Measurements from ENCODE around the gene LINGO1.
A peak's percentile ranks its signal among the peaks of the same experiment; 100 is the strongest.

The LINGO1 gene

DNA sequence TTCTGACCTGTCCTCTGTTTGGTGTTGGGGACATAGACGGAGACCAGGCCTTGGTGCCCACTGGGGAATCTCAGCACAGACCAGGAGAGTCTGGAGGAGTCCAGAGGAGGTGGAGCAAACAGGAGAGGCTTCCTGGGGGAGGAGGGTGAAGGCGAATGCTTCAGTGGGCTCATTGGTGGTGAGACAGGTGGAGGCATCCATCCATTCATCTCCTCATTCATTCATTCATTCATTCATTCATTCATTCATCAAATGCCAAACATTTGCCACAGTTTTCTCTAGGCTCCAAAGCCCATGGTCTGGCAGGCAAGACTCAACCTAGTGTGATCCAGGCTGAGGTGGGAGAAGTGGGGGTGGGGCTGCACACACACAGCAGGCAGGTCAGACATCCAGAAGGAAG, 7.9 kb upstream of the LINGO1 start:
- H3K27me3 ChIP-seq (ENCODE audit: insufficient read depth, low read depth, severe bottlenecking), result no peaks in the 10 kb centered on the region
- H3K4me3 ChIP-seq (ENCODE audit: low read depth, low read length), result no peak overlapping the region
- DNase-seq, result no peak
- no peak overlapping the region for H3K27ac ChIP-seq
- H3K36me3 ChIP-seq, result no peaks in the 10 kb centered on the region
- TF ChIP-seq, protein P1, sequence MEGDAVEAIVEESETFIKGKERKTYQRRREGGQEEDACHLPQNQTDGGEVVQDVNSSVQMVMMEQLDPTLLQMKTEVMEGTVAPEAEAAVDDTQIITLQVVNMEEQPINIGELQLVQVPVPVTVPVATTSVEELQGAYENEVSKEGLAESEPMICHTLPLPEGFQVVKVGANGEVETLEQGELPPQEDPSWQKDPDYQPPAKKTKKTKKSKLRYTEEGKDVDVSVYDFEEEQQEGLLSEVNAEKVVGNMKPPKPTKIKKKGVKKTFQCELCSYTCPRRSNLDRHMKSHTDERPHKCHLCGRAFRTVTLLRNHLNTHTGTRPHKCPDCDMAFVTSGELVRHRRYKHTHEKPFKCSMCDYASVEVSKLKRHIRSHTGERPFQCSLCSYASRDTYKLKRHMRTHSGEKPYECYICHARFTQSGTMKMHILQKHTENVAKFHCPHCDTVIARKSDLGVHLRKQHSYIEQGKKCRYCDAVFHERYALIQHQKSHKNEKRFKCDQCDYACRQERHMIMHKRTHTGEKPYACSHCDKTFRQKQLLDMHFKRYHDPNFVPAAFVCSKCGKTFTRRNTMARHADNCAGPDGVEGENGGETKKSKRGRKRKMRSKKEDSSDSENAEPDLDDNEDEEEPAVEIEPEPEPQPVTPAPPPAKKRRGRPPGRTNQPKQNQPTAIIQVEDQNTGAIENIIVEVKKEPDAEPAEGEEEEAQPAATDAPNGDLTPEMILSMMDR (IDR thresholded peaks at IDR 0.05; ENCODE audit: low read depth, low read length), result no peak
- H3K9me3 ChIP-seq (ENCODE audit: severe bottlenecking), result no peaks in the 10 kb centered on the region

GRCh38 chr15:77639431-77639830, 6.7 kb upstream of the LINGO1 start:
- Histone ChIP-seq H3K9me3 (ENCODE audit: severe bottlenecking) (no peaks in the 10 kb centered on the region), H3K27ac (no peak overlapping the region), H3K27me3 (ENCODE audit: insufficient read depth, low read depth, severe bottlenecking) (no peaks in the 10 kb centered on the region), H3K36me3 (no peaks in the 10 kb centered on the region), H3K4me3 (ENCODE audit: low read depth, low read length) (no peak overlapping the region)
- TF ChIP-seq, protein P1 (IDR thresholded peaks at IDR 0.05; ENCODE audit: low read depth, low read length), result no peak
- no peak for DNase-seq

DNA sequence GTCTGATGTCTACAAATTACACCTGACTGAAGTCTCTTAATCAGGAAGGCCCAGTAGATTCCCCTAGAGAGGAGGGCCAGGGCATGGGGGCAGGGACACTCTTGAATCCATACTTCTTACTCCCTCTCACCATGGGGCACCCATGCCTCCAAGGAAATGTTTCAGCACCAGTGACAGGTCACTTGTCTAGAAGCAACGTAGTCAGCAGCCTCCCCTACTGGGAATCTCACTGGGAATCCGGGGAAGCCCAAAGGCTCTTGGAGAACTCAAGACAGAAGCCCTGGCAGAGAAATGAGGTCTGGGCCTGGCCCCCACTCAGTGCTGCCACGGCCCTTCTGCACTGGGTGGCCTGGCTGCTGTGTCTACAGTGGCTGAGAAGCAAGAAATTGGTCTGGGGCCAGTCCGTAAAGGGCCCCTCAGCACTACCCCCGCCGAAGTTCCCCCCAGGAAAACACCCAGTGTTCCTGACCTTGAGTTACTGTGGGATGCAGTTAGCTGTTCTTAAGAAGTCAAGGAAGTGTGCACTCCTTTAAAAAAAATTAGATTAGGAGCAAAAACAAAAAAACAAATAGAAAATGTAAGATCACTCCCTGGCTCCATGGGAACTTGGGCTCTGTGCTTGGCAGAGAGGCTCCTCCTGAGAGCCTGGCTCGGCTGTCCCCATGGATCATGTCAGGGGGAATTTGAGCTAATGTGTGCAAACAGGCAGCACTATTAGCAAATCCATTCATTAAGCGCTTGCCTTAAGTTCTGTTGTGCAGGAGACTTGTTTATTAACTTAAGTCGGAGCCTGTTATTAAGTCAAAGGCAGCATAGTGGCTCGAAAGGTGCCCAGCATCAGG, 5.4 kb upstream of the LINGO1 start:
- Histone ChIP-seq H3K36me3 (no peaks in the 10 kb centered on the region), H3K4me3 (ENCODE audit: low read depth, low read length) (no peak overlapping the region), H3K27me3 (ENCODE audit: insufficient read depth, low read depth, severe bottlenecking) (no peaks in the 10 kb centered on the region), H3K9me3 (ENCODE audit: severe bottlenecking) (no peaks in the 10 kb centered on the region), H3K27ac (no peak overlapping the region)
- DNase-seq, result no peak
- TF ChIP-seq, protein P1 (IDR thresholded peaks at IDR 0.05; ENCODE audit: low read depth, low read length), result no peak

DNA sequence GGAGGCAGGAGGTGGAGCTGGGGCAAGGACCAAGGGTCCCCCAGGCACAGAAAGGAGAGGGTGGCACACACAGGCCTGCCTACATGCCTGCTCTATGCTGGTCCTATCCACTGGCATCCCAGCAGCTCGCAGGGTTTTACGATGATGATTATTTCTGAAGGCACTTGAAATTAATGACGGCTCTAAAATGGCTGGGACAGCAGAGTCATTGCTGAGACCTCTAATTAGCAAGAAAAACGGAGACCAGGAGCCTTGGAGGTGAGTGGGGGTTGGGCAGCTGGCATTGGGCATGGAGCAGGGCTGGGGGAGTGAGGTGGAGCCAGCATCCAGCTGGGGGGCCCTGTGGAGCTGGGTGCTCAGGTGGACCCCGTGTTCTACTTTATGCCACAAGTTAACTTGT, 3.5 kb upstream of the LINGO1 start:
- Histone ChIP-seq H3K4me3 (ENCODE audit: low read depth, low read length) (no peak overlapping the region), H3K9me3 (ENCODE audit: severe bottlenecking) (no peaks in the 10 kb centered on the region), H3K27me3 (ENCODE audit: insufficient read depth, low read depth, severe bottlenecking) (no peaks in the 10 kb centered on the region), H3K36me3 (no peaks in the 10 kb centered on the region), H3K27ac (no peak overlapping the region)
- no peak for DNase-seq
- TF ChIP-seq, protein P1 (IDR thresholded peaks at IDR 0.05; ENCODE audit: low read depth, low read length), result no peak

DNA sequence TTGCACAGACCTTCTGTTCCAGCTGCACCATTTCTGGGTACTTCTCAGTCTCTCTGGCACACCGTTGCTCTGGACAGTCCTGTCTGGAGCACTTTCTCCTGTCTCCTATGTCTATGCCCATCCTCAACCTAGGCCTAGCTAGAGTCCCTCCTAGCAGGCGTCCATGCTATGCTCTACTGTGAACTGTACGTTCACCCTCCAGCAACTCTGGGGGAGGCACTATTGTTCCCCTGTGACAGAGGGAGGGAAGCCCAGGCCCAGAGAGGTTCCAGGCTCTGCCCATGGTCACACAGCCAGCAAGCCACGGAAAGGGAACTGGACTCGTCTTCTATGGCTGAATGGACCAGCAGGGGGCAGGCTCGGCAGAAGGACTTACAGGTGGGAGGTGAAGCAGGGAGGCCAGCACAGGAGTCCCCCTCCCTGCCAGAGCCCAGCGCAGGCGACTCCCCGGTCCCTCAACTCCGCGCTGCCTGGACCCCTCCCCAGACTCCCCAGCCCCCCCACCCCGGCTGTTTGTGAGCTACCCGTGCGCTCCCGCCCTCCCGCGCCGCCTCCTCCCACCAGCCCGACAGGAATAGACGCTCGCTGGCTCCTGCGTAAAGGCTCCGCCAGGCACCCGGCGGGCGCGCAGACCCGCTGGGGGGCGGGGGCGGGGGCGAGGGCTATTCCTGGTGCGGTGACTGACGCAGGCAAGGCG, 1.7 kb upstream of the LINGO1 start:
- TF ChIP-seq, protein P1 (IDR thresholded peaks at IDR 0.05; ENCODE audit: low read depth, low read length), result peak; percentile 76
- DNase-seq, result peak; percentile 89
- Histone ChIP-seq H3K36me3 (no peaks in the 10 kb centered on the region), H3K9me3 (ENCODE audit: severe bottlenecking) (no peaks in the 10 kb centered on the region), H3K27me3 (ENCODE audit: insufficient read depth, low read depth, severe bottlenecking) (no peaks in the 10 kb centered on the region), H3K27ac (no peak overlapping the region), H3K4me3 (ENCODE audit: low read depth, low read length) (no peak overlapping the region)
